Thyroid gland (tissue), 4 donors: Measurements from ENCODE around the gene FOXO6. TPM values are rescaled to one million over a fixed set of nuclear protein-coding genes. Genes with fewer than 3 reads are reported as not detected.

Source experiments
- DNase-seq, 2 donors: peaks; one replicate each; pipeline ENCODE4 v3.0.0-alpha.2; 2019
- H3K27ac ChIP-seq, 3 donors: fragments of 200-600 bp; sonication (generic); 1 replicate in 2 of 3; 2 replicates in 1 of 3; pipeline ENCODE4 v1.5.1; 2016 to 2019; ENCODE audit warnings: mild to moderate bottlenecking in 1 of 3, moderate library complexity in 1 of 3
- H3K27me3 ChIP-seq: fragments of 200-600 bp; sonication (generic); one replicate; pipeline ENCODE4 v1.5.1; 2019
- H3K36me3 ChIP-seq, 2 donors: fragments of 200-600 bp; sonication (generic); one replicate each; pipeline ENCODE4 v1.5.1; 2016 to 2019
- H3K4me1 ChIP-seq, 2 donors: fragments of 200-600 bp; sonication (generic); one replicate each; pipeline ENCODE4 v1.5.1; 2017 to 2019
- H3K4me3 ChIP-seq, 3 donors: fragments of 200-600 bp; sonication (generic); replicated peaks in 1 of 3; 1 replicate in 2 of 3; 2 replicates in 1 of 3; pipeline ENCODE4 v1.5.1; 2016; ENCODE audit warnings: mild to moderate bottlenecking in 1 of 3
- H3K9me3 ChIP-seq: fragments of 200-600 bp; sonication (generic); one replicate; pipeline ENCODE4 v1.5.1; 2017
- POLR2A ChIP-seq, 2 donors: fragments of 450-650 bp; IDR thresholded peaks; one replicate each; pipeline ENCODE4 v1.6.1; 2017; ENCODE audit warnings: antibody characterized with exemption in 2 of 2, mild to moderate bottlenecking in 2 of 2, moderate library complexity in 1 of 2
- WGBS, 2 donors: methylation state at CpG; one replicate each; pipeline ENCODE4 v1.1.5; 2017; 5-methylcytosine and 5-hydroxymethylcytosine counted together
- intact Hi-C: fragments of 100-400 bp; cut with DNase I; formaldehyde crosslinking; loops from one replicate; pipeline ENCODE4 v1.15.1; 2023
- total RNA-seq, 4 donors: library from RNA; depleted of rRNA; stranded (reverse); fragments of >200 nt; gene quantifications; one replicate each; pipeline ENCODE4 v1.2.3, GENCODE V29; 2016
- TF ChIP-seq, protein P1 (sequence below), 6 experiments: fragments of 200-600 bp in 3 of 6; fragments of 450-650 bp in 3 of 6; sonication (generic) in 3 of 6; IDR thresholded peaks; one replicate each; pipeline ENCODE4 v1.5.1; 2016 to 2019; ENCODE audit warnings: antibody characterized with exemption in 6 of 6, mild to moderate bottlenecking in 2 of 6, inconsistent platforms in 1 of 6, moderate library complexity in 1 of 6

Gene FOXO6
- total RNA-seq, 4 donors from 2014 or later: 1.1 to 4.2 (median 2.6) TPM

DNA sequence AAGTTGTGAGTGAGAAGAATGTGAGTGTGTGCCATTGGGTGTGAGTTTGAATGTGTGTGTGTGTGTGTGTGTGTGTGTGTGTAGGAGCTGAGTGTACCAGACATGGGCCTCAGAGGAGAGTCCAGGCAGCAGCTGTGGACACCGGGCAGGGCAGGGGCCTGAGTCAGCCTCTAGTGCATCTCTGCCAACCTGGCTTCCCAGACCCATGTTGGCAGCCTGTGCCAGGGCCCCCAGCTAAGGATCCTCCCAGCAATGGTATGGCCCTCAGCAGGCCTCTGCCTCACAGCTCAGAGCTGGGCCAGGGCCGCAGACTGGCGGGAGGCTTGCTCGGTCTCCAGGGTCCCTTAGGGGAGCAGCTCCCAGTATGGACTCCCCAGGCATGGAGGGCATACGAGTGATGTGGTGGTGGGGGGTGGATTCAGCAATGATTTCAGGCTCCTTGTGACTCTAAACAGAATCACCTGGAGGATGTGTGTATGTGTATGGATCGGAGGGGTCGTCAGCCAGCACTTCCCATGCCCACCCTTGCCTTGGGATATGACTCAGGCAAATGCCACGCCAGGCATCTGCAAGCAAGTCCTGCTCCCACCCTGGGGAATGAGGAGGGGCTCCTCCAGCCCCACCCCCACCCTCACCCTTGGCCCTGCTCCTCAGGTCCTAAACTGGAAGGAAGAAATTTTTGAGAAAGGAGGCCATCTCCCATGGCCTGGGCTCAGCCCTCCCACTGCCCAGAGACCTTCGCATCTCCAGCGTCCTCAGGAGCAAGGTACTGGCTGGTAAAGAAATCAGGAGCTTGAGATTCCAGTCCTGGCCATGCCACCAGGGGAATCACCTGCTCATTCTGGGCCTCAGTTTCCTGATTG lies 1.8 kb upstream of the FOXO6 start:
- no peak for TF ChIP-seq POLR2A (IDR thresholded peaks at IDR 0.05)
- TF ChIP-seq, protein P1, sequence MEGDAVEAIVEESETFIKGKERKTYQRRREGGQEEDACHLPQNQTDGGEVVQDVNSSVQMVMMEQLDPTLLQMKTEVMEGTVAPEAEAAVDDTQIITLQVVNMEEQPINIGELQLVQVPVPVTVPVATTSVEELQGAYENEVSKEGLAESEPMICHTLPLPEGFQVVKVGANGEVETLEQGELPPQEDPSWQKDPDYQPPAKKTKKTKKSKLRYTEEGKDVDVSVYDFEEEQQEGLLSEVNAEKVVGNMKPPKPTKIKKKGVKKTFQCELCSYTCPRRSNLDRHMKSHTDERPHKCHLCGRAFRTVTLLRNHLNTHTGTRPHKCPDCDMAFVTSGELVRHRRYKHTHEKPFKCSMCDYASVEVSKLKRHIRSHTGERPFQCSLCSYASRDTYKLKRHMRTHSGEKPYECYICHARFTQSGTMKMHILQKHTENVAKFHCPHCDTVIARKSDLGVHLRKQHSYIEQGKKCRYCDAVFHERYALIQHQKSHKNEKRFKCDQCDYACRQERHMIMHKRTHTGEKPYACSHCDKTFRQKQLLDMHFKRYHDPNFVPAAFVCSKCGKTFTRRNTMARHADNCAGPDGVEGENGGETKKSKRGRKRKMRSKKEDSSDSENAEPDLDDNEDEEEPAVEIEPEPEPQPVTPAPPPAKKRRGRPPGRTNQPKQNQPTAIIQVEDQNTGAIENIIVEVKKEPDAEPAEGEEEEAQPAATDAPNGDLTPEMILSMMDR (IDR thresholded peaks at IDR 0.05): no peak
- no peaks in the 10 kb centered on the region for H3K9me3 ChIP-seq
- no peak overlapping the region for H3K27ac ChIP-seq
- H3K27me3 ChIP-seq: no peaks in the 10 kb centered on the region
- H3K4me1 ChIP-seq: peaks cover 9 to 19% of the 10 kb centered on the region in 2 donors
- WGBS, 2 donors: 86 to 92% methylated on average over 7 to 8 of the region's 10 CpGs
- no peaks in the 10 kb centered on the region for H3K36me3 ChIP-seq
- no peak for DNase-seq
- H3K4me3 ChIP-seq: no peak overlapping the region
- intact Hi-C loops: no loop called here

DNA sequence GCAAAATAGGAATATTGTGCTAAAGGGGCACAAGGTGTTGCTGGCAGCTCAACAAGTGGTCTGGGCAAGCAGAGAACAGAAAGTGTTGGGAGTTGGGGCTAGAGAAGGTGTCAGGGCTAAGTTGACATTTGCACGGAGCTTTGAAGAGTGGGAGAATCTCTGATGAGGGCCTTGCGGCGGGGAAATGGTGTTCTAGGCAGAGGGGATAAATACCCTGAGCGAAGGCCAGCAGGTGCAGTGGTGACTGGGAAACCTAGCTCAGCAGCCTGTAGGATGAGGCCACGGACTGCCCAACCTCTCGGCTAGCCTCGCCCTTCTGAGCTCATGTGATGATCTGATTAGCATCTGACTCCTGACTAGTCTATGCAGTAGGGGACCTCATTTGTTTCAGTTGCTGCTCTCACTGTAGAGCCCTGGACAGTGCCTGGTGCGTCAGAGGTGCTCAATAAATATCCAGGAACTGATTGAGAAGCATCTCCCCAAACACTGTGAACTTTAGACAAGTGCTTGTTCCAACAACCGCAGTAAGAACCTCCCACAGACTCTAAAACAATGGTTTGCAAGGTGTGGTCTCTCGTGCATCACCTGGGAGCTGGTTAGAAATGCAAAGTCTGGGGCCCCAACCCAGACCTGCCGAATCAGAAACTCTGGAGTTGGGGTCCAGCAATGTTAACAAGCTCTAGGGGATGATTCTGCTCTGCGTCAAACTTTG lies 1.0 kb upstream of the FOXO6 start:
- H3K9me3 ChIP-seq: no peaks in the 10 kb centered on the region
- TF ChIP-seq, protein P1 (IDR thresholded peaks at IDR 0.05): no peak
- no peak for TF ChIP-seq POLR2A (IDR thresholded peaks at IDR 0.05)
- H3K4me3 ChIP-seq: no peak overlapping the region
- no peaks in the 10 kb centered on the region for H3K27me3 ChIP-seq
- no peak for DNase-seq
- intact Hi-C loops: no loop called here
- H3K36me3 ChIP-seq: no peaks in the 10 kb centered on the region
- WGBS, 2 donors: 76 to 78% methylated on average over 11 to 12 of the region's 12 CpGs
- H3K4me1 ChIP-seq: peaks cover 9 to 21% of the 10 kb centered on the region in 2 donors
- H3K27ac ChIP-seq: no peak overlapping the region

DNA sequence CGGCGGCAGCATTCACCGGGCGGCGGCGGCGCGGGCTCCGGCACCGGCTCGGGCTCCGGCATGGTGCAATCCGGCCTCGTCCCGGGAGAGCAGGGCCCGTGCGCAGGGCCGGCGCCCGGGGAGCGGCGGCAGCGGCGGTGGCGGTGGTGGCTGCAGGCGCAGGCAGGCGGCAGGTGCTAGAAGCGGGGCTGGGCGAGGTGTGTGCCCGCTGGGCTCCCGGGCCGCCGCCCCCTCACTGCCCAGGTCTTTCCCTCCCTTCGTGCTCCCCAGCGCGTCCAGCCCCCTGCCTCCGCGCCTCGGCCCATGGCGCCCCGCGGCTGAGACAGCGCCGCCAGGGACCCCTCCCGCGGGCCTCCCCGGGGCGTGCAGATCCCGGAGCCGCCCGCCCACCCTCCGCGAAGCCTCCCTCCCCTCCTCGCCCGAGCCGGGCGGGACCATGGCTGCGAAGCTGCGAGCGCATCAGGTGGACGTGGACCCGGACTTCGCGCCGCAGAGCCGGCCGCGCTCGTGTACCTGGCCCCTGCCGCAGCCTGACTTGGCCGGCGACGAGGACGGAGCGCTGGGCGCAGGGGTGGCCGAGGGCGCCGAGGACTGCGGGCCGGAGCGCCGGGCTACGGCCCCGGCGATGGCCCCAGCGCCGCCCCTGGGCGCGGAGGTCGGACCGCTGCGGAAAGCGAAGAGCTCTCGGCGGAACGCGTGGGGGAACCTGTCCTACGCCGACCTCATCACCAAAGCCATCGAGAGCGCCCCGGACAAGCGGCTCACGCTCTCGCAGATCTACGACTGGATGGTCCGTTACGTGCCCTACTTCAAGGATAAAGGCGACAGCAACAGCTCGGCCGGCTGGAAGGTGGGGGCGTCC lies 492 bp downstream of the FOXO6 start:
- Histone ChIP-seq H3K4me1 (peaks cover 19 to 36% of the 10 kb centered on the region in 2 donors), H3K27me3 (no peaks in the 10 kb centered on the region), H3K36me3 (no peaks in the 10 kb centered on the region), H3K4me3 (peak overlapping the region in 2 of 3 donors; percentile 2 to 54), H3K9me3 (no peaks in the 10 kb centered on the region), H3K27ac (no peak overlapping the region)
- peak in 1 of 2 donors; percentile 52 for DNase-seq
- WGBS, 2 donors: 2% methylated on average over 48 of the region's 113 CpGs; no CpG with 5 or more reads in 1 of the 2 donors
- TF ChIP-seq, protein P1 (IDR thresholded peaks at IDR 0.05): no peak
- peak in 1 of 2 donors; percentile 66 for TF ChIP-seq POLR2A (IDR thresholded peaks at IDR 0.05)
- intact Hi-C loops: no loop called here

DNA sequence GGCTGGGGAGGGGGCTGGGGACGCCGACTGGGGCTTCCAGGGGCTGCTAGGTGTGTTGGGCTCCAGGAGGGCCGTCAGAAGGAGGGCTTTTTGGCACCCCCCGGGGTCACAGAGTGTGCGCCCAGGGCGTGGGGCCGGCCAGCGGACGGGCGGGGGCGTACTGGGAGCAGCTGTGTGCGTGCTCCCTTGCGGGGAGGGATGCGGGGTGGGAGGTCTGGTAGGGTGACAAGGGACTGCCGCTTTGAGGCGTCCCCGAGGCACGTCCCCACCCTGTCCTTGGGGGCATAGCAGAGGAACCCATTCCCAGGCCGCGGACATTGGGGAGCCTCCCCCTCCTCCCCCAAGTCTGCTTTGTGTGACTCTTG lies 1.1 kb downstream of the FOXO6 start:
- H3K4me1 ChIP-seq: peaks cover 21 to 42% of the 10 kb centered on the region in 2 donors
- H3K27me3 ChIP-seq: no peaks in the 10 kb centered on the region
- TF ChIP-seq, protein P1 (IDR thresholded peaks at IDR 0.05): no peak
- TF ChIP-seq POLR2A (IDR thresholded peaks at IDR 0.05): no peak
- 18 to 35% methylated on average over 4 to 9 of the region's 20 CpGs for WGBS, 2 donors
- DNase-seq: no peak
- H3K9me3 ChIP-seq: no peaks in the 10 kb centered on the region
- intact Hi-C loops: no loop called here
- peak overlapping the region in 1 of 3 donors; percentile 54 for H3K4me3 ChIP-seq
- H3K27ac ChIP-seq: no peak overlapping the region
- no peaks in the 10 kb centered on the region for H3K36me3 ChIP-seq
